NCI-H2081 (cell line): ENCODE measurements around the gene SAMD3.
"Not testable (repeated sequence)": the region's sequence is repeated elsewhere in the genome, so short reads cannot be mapped to it uniquely, and the experiment has no call there.

ENCODE experiments used
- DNase-seq, 2 experiments: peaks; one replicate each; lab custom pipeline; 2025; lab: John Stamatoyannopoulos, UW

The SAMD3 gene, protein sequence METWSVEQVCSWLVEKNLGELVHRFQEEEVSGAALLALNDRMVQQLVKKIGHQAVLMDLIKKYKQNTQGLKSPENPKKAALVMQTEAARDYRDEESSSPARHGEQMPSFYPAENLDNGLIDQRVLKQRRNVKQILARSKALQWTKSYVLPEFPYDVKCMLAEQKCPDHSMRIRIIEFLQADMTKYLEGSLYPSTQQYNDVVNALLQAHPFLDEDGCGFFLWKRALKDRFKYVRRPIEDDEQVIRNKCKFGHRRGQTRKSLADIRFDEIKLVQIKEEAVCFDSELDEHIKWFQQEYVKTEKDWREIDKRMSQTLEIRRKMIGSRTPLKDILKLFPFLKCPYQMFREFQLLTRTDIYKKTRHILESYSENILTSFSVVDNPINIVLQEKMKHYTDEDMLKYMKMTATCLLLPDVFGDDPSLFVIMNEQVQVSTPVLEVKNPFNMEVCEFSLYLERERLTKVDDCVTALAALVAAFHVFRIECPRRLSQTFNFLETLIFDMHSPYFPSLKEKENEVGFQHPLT

DNA sequence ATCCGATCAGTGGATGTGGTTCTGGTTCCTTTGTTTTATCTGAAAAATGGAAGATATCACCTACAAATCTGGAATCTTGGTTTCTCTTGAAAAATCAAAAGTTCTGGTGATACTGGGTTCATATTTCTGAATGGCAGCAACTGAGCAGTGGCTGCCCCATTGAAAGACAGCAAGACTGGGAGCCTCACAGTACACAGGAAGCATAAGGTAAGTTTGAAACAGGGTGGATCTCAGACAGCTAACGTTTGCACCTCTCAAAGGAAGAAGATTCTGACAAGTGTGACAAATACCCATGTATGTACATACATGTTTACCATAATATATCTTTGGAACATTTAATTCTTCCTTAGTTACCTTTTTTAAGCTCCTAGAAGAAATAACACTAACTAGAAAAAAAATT, at the start of gene SAMD3:
TSS of gene SAMD3 (minus strand) at position 177 of the 400 bp plus-strand sequence. CDS start 7,678 bp downstream, outside the sequence.
- DNase-seq, result no peak

DNA sequence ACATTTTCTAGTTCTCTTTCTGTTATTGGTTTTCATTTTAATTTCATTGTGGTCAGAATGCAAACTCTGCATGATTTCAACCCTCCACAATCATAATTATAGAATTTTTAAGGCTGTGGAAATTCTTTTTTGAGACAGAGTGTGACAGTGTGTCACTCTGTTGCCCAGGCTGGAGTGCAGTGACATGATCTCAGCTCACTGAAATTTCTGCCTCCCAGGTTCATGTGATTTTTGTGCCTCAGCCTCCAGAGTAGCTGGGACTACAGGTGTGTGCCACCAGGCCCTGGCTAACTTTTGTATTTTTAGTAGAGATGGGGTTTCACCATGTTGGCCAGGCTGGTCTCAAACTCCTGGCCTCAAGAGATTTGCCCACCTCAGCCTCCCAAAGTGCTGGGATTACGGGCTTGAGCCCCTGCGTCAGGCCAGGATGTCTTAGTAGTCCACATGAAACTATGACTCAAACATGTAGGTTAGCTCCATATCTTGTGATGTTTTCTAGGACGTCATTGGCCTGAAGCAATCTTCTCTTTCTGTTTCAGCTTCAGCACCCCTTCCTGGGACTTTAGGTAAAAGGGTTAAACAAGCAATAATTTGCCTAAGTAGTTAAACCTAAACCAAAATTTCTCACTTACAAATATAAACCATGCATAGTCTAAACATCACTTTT, 47.4 kb upstream of the SAMD3 start:
- no peak for DNase-seq

DNA sequence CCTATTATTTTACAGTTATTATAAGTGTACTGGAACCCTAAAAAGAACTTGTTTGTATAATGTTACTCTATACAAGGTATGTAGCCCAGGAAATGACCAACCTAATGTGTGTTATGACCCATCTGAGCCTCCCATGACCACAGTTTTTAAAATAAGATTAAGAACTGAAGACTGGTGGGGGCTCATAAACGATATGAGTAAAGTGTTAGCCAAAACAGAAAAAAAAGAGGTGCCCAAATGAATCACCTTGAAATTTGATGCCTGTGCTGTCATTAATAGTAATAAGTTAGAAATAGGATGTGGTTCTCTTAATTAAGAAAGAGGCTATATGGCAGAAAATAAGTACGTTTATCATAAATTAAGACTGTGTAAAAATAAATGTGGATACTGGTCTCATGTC, 42.8 kb upstream of the SAMD3 start:
- DNase-seq, result not testable (repeated sequence)

DNA sequence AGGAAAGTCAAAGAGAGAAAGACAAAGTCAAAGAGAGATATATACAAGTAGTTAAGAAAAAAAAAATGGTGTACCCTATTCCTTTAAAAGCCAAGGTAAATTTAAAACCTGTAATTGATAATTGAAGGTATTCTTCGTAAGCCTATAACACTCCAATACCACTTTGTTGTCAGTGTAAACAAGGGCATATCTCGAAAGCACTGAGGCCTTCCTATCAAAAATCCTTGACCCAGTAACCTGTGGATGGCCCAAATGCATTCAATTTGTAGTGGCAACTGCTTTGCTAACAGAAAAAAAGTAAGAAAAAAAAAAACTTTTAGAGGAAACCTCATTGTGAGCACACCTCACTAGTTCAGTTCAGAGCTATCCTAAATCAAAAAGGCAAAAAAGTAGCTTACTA, 39.3 kb upstream of the SAMD3 start:
- no peak for DNase-seq

DNA sequence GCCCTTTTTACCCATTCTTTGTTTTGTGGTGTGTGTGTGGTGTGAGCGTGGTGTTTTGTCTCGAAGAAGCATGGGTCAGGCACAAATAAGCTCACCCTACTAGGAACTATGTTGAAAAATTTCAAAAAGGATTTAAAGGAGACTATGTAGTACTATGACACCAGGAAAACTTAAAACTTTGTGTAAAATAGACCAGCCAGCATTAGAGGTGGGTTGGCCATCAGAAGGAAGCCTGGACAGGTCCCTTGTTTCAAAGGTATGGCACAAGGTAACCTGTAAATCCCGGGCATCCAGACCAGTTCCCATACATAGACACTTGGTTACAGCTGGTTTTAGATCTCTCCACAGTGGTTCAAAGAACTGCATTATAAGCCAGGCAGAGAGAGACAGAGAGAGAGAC, 38.8 kb upstream of the SAMD3 start:
- not testable (repeated sequence) for DNase-seq

DNA sequence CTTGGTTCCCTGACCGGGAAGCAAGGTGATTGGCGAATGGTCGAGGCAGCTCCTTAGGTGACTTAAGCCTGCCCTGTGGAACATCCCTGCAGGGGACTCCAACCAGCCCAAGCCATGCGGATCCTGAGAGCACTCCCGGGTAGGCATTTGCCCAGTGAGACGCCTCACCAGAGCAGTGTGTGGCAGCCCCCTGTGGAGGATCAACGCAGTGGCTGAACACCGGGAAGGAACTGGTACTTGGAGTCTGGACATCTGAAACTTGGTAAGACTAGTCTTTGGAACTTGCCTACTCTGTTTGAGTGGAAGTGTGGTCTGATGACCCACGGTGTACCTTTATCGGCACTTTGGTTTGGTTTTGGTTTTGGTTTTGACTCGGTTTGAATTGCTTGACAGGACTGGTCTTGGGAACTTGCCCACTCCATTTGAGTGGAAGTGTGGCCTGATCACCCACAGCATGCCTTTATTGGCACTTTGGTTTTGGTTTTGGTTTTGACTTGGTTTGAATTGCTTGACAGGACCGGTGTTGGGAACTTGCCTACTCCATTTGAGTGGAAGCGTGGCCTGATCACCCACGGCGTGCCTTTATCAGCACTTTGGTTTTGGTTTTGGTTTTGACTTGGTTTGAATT, 38.0 kb upstream of the SAMD3 start:
- DNase-seq, result not testable (repeated sequence)

DNA sequence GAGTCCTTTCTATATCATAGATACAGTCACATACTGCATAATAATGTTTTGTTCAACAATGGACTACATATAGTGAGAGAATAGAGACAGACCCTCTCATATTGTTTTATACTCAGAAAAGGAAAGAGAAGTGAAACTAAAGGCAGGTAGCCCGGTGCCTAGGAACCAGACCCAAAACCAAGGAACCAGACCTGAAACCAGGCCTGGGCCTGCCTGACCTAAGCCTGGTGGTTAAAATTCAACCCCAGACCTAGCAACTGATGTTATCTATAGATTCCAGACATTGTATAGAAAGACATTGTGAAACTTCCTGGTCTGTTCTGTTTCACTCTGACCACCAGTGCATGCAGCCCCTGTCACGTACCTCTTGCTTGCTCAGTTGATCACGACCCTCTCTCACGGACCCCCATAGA, 37.3 kb upstream of the SAMD3 start:
- DNase-seq, result not testable (repeated sequence)

DNA sequence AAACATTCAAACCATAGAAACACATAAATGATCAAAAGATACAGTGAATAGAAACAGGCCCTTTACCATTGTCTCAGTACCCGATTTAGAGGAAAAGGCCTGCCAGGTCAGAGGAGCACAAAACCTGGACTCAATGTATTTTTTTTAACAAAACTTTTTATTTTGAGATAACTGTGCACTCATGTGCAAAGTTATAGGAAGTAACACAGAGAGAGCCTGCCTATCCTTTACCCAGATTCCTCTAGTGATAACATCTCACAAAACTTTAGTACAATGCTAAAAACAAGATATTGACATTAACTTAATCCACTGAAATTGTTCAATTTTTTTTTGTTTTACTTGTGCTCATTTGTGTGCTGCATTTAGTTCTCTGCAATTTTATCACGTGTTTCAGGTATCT, 36.8 kb upstream of the SAMD3 start:
- no peak for DNase-seq

DNA sequence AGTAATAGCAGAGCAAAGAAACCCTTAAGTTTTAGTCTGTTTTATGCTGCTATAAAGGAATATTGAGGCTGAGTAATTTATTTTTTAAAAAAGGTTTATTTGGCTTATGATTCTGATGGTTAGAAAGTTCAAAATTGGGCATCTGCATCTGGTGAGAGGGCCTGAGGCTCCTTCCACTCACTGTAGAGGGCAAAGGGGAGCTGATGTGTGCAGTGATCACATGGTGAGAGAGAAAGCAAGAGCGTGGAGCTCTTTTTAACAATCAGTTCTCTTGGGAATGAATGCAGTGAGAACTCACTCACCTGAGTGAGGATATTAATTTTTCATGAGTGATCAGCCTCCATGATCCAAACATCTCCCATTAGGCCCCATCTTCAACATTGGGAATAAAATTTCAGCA, 36.4 kb upstream of the SAMD3 start:
- DNase-seq, result no peak

DNA sequence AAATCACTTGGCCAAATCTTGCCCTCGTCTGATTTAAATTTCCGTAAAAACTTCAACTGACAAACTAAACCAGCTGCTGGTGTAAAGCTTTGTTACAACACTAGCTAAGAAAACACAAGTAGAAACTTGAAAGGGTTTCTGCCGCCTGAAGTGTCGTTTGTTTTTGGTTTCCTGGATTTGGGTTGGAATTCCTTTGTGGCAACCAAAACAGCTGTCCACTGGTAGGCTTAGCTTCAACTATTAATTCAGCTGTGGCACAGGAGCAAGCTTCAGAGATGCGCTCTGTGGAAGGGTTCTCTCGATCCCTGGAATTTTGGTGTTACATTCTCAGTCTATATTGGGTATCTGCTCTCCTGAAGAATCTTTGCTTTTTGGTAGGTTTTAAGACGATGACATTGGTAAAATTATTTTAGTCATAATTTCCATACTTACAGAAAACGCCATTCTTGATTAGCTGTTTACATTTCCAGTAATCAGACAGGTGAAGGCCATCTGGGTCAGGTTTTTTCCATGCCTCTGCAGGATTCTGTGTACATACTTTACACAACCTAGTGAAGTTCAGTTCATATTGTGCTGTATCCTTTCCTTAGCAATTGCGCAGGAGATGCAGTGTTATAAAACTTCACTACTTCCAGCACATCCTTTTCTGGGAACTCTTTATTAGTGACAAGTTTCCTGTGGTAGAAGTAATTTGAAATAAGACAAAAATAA, 29.9 kb upstream of the SAMD3 start:
- no peak for DNase-seq

DNA sequence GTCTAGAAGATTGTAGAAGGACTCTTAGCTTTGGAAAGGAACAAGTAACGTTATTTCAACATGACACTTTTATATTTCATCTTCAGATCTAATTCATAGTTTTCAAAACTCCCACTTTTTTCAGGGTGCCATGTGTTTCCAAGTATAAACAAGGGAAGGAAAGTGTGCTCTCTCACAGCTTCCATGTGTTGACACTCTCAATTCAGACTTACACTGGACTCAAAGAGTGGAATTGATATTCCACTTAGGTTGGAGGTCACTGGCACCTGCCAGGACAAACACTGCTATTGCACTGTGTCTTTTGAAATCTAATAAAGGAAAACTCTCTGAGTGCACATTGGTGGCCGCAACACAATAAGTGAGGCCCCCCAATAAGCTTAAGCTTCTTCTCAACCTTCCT, 22.5 kb upstream of the SAMD3 start:
- DNase-seq, result no peak

DNA sequence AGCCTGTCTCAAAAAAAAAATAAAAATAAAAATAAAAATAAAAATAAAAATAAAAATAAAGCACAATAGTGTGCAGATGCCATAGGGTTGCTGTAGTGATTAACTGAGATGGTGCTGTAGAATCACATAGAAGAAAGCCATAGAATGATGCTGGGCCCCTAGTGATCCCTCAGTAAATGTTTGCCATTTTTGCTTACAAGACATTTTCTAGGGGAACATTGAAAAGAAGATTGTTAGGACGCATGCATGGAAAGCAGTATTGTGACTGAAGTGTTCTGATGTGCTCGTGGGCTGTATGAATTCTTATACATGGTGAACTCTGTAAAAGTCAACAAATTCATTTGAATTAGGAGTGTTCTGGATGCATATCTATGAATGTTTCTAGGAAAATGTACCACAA, 22.0 kb upstream of the SAMD3 start:
- no peak for DNase-seq

DNA sequence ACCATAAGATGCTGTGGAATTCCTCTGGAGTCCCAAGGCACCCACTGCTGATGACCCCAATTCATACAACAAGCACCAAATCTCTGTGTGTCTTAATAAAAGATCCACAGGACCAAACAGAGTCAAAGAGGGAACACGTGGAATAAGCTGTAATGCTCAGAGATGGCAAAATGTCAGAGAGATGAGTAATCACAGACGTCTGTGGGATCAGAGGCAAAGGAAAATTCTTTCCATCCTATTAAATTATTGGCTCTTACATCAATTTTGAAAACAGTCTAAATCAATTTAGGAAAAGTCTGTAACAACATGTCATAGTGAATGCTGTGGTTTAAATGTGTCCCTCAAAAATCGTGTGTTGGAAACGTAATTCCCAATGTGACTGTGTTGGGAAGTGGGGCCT, 17.5 kb upstream of the SAMD3 start:
- no peak for DNase-seq

DNA sequence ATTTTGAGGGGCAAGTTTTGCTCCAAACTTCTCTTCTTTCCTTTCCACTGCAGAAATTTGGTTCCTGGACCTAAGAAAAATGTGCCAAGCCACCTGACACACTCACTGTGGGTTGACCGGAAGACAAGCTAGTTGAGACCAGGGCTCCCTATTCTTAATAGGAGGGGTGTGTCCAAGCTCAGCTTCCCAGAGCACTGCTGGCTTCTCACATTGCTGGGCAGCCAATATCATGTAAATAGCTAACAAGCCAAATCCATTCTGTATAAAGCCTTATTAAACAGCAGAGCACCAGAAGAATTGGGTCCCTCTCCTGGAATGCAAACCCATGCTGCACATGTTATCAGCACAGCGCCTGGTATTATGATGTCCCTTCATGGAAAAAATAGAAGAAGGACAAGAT, 17.0 kb upstream of the SAMD3 start:
- no peak for DNase-seq

DNA sequence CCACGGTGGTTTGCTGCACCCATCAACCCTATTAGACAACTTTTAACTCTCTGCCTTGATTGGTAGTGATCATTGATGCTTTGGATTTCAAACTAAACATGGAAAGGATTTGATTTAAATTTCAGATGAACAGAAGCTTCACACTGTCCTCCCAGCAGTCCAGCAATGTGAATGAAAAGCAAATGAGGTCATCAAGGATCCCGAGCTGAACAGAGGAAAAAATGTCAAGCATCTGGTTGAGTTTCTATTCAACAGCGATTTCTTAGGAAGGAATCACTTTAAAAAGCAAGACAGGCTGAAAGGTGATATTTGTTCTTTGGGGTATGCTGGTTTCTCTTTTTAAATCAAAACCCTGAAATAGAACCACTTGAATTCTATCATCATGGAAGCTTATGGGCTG, 10.6 kb upstream of the SAMD3 start:
- no peak for DNase-seq

DNA sequence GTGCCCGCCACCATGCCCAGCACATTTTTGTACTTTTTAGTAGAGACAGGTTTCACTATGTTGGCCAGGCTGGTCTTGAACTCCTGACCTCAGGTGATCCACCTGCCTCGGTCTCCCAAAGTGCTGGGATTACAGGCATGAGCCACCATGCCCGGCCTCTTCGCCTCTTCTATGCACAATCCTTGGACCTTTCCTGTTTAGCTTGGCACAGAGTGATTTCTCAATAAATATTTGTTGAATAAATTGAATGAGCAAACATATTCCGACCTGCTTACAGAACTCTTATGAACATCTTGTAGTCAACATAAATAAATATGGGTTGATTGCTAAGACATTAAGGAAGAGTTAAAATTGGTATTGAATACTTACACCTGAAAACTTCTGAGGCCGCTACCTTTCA, 7.8 kb upstream of the SAMD3 start:
- DNase-seq, result not testable (repeated sequence)

DNA sequence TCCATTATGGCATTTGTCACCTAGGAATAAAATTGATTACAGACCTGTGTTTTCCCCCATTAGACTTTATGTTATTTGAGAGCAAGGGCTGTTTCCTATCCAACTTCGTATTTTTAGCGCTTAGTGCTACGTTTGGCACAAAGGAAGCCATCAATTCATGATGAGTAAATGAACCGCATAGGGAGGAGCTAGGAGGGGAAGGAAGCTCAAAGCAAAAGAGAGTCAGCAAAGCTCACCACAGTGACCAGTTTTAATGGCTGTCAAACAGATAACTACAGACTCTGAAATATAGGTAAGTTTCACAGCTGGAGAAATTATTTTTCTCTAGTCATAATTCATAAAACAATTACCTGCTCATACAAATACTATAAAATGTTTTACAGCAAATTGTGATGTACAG, 6.9 kb upstream of the SAMD3 start:
- no peak for DNase-seq

DNA sequence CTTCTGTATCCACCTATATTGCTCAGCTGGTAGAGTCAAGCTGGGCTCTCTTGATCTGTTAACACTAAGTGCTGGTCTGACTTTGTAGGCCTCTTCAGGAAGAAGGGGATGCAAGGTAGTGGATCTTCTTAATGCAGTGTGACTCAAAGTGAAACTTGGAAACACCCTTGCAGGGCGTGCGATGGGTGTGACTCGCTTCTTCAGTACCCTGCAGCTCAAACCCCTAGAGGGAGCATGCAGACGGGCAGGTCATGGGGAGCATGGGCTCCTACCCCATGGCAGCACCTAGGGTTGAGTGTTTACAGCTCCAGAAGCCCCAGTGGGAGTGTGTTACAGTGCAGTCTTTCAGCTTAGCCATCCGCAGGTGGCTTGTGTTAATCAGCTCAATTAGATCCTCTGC, 757 bp upstream of the SAMD3 start:
- no peak for DNase-seq

DNA sequence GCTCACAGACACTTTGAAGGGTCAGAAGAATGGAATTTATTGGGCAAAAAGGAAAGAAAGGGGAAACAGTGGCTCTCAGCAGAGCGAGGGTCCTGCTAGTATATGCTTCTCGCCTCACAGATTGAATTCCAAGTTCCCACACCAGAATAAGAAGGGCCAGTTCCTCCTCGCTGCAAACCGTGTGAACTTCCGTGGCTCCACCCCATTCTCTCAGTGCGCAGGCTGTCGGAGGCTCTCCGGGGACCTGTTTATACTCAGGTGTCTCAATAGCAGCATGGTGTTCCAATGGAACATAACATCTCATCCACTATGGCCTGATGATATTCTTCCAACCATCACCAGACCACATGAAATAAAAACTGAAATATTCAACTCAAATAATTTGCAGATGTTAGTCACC, 4.6 kb downstream of the SAMD3 start:
- no peak for DNase-seq

DNA sequence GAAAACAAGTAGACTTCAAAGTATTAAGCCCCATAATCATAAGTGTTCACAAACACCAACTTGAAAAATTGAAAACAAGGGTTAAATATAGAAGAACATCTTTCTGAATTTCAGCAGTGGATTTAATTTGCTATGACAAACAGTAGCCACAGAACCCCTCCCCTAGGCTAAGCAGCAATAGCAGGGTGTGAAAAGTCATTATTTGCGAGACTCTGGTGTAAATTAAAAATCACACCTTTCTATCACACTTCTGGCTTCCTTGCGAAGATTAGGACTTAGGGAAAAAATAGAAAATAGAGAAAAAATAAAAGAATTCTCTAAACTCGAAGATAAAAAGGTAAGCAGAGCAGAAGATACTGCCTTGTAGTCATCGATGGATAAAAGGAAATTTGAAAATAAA, 6.1 kb downstream of the SAMD3 start:
- no peak for DNase-seq

DNA sequence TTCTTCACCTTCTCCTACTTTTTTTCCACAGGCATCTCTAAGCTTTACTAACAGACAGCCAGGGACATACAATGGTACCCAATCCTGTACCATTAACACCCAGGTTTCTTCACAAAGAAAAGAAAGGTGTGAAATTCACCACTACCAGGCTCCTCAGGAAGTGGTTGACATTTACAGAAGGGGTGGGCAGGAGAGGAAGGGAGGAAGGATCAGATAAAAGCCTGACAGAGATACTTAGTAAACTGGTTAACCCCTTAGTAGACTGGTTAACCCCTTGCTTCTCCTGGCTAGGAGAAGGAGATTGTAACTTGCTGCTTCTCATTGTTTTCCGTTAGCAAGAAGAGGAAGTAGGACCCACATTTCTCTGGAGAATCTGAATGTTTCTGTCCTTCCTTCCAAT, 7.2 kb downstream of the SAMD3 start:
- no peak for DNase-seq

DNA sequence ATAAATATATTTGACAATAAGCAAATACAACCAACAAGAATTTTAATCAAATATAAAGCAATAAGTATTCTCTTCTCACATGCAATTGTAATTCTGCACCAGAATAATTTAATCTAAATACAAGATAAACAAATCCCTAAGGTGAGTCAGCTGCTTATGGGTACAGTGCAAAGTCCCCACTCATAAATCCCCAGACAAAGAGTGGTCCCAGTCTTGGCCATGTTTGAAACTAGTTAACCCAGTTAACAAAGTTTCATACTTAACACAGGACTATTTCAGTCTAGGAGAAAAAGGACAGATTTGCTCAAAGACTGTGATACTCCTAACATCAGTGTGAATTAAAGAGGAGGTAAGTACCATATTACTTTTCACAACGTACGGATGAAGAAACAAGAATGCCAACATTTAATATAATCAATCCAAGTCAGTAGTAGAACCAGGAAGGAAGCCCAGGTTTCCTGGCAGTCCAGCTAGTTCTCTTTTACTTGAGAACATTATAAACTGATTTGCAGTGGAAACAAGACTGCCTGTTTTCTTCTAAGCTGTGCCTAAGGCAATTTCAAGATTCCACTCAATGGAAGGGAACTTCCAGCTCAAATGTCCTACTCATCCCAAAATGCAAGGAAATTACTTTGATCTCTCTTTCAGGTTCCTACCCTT, 10.4 kb downstream of the SAMD3 start:
- DNase-seq, result no peak
